Dermis microvascular lymphatic vessel endothelial cell (primary cell): ENCODE measurements around the gene DIP2A. TPM values are rescaled to one million over a fixed set of nuclear protein-coding genes. Genes with fewer than 3 reads are reported as not detected.

ENCODE experiments used
- DNase-seq, 2 donors: peaks; one replicate each; pipeline versions ENCODE4 v3.0.0 to v3.0.0-alpha.2; 2010; ENCODE audit warnings: low read depth in 2 of 2
- total RNA-seq: library from RNA; depleted of rRNA; stranded (reverse); fragments of >200 nt; gene quantifications from 2 replicates; pipeline ENCODE4 v1.2.1, GENCODE V29; 2014

The DIP2A gene
- total RNA-seq, 1 donor from 2014 or later: 19.0 TPM

- DNase-seq: no peak
Measured at GRCh38 chr21:46597031-46597430, 138.3 kb downstream of the DIP2A start.

- no peak for DNase-seq
Measured at GRCh38 chr21:46597896-46598343, 139.2 kb downstream of the DIP2A start.

GRCh38 chr21:46598581-46599572 lies 140.2 kb downstream of the DIP2A start:
- peak; percentile 91 to 97 for DNase-seq

- no peak for DNase-seq
Measured at GRCh38 chr21:46600305-46600704, 141.6 kb downstream of the DIP2A start.

GRCh38 chr21:46600978-46601377 lies 142.3 kb downstream of the DIP2A start:
- no peak for DNase-seq

- no peak for DNase-seq
Measured at GRCh38 chr21:46603228-46603627, 144.5 kb downstream of the DIP2A start.

- no peak for DNase-seq
Measured at GRCh38 chr21:46604329-46604974, 145.8 kb downstream of the DIP2A start.

- DNase-seq: no peak
Measured at GRCh38 chr21:46604975-46605766, 146.5 kb downstream of the DIP2A start, which contains the start of gene S100B. S100B (minus strand) TSS chr21:46605082; CDS start chr21:46602415, 2,667 bp downstream.

GRCh38 chr21:46605767-46606426 lies 147.2 kb downstream of the DIP2A start:
- no peak for DNase-seq

- DNase-seq: no peak
Measured at GRCh38 chr21:46606427-46606813, 147.7 kb downstream of the DIP2A start.

GRCh38 chr21:46607636-46608035 lies 148.9 kb downstream of the DIP2A start:
- no peak for DNase-seq

- no peak for DNase-seq
Measured at GRCh38 chr21:46608672-46609111, 150.0 kb downstream of the DIP2A start.

- no peak for DNase-seq
Measured at GRCh38 chr21:46610018-46610701, 151.5 kb downstream of the DIP2A start.

GRCh38 chr21:46613391-46613790 lies 154.7 kb downstream of the DIP2A start:
- no peak for DNase-seq

- no peak for DNase-seq
Measured at GRCh38 chr21:46616050-46616449, 157.4 kb downstream of the DIP2A start.

- DNase-seq: no peak
Measured at GRCh38 chr21:46616656-46617055, 158.0 kb downstream of the DIP2A start.

GRCh38 chr21:46617267-46618051 lies 158.8 kb downstream of the DIP2A start:
- peak in 1 of 2 donors; percentile 18 for DNase-seq

- no peak for DNase-seq
Measured at GRCh38 chr21:46618738-46619379, 160.2 kb downstream of the DIP2A start.
